SK-N-SH (cell line): ENCODE measurements around the gene CHEK1.

Experiments used
- ELF1 ChIP-seq: IDR thresholded peaks from 2 replicates; pipeline ENCODE4 v1.4.0; 2012
- EP300 ChIP-seq, 2 experiments: IDR thresholded peaks; 2 replicates each; pipeline versions ENCODE4 v1.4.0 to v1.6.1; 2012; ENCODE audit warnings: borderline replicate concordance in 1 of 2, low read depth in 1 of 2, low read length in 1 of 2
- EZH2phosphoT487 ChIP-seq: fragments of 200-600 bp; sonication (generic); IDR thresholded peaks from 2 replicates; pipeline ENCODE4 v1.6.1; 2017; ENCODE audit warnings: low read depth, mixed run types, mild to moderate bottlenecking, antibody characterized with exemption, moderate library complexity, borderline replicate concordance
- FOXJ3 ChIP-seq: sonication (generic); formaldehyde crosslinking; IDR thresholded peaks from 2 replicates; pipeline ENCODE4 v1.5.1; 2020; ENCODE audit warnings: mild to moderate bottlenecking, missing genetic modification reagents
- FOXM1 ChIP-seq: IDR thresholded peaks from 2 replicates; pipeline ENCODE4 v1.4.0; 2012; ENCODE audit warnings: low read depth, mild to moderate bottlenecking
- GABPA ChIP-seq: IDR thresholded peaks from 2 replicates; pipeline ENCODE4 v1.4.0; 2012; ENCODE audit warnings: low read depth, mild to moderate bottlenecking
- IRF3 ChIP-seq: fragments of 150-350 bp; IDR thresholded peaks from 2 replicates; pipeline ENCODE4 v1.6.1; 2016; ENCODE audit warnings: mild to moderate bottlenecking, low read depth, low read length
- JUND ChIP-seq: IDR thresholded peaks from 2 replicates; pipeline ENCODE4 v1.4.0; 2012
- NRF1 ChIP-seq: IDR thresholded peaks from 2 replicates; pipeline ENCODE4 v1.6.1; 2012; ENCODE audit warnings: low read depth, mild to moderate bottlenecking, low read length
- POLR2AphosphoS5 ChIP-seq: IDR thresholded peaks from 2 replicates; pipeline ENCODE4 v1.6.1; 2012; ENCODE audit warnings: low read depth, low read length
- SIN3A ChIP-seq: IDR thresholded peaks from 2 replicates; pipeline ENCODE4 v1.6.1; 2012; ENCODE audit warnings: low read depth, mild to moderate bottlenecking, low read length, moderate library complexity, borderline replicate concordance
- TAF1 ChIP-seq: IDR thresholded peaks from 2 replicates; pipeline ENCODE4 v1.6.1; 2012; ENCODE audit warnings: low read depth, mild to moderate bottlenecking, low read length, moderate library complexity, borderline replicate concordance
- ZBTB33 ChIP-seq: IDR thresholded peaks from 2 replicates; pipeline ENCODE4 v1.4.0; 2012; ENCODE audit warnings: low read depth, borderline replicate concordance
- TF ChIP-seq, protein P1 (sequence below): fragments of 200-600 bp; sonication (generic); IDR thresholded peaks from 2 replicates; pipeline ENCODE4 v1.6.1; 2017; ENCODE audit warnings: antibody characterized with exemption, mild to moderate bottlenecking, moderate library complexity

GRCh38 chr11:125724125-125724524 is 99.2 kb downstream of the CHEK1 start:
- TF ChIP-seq, protein P1, sequence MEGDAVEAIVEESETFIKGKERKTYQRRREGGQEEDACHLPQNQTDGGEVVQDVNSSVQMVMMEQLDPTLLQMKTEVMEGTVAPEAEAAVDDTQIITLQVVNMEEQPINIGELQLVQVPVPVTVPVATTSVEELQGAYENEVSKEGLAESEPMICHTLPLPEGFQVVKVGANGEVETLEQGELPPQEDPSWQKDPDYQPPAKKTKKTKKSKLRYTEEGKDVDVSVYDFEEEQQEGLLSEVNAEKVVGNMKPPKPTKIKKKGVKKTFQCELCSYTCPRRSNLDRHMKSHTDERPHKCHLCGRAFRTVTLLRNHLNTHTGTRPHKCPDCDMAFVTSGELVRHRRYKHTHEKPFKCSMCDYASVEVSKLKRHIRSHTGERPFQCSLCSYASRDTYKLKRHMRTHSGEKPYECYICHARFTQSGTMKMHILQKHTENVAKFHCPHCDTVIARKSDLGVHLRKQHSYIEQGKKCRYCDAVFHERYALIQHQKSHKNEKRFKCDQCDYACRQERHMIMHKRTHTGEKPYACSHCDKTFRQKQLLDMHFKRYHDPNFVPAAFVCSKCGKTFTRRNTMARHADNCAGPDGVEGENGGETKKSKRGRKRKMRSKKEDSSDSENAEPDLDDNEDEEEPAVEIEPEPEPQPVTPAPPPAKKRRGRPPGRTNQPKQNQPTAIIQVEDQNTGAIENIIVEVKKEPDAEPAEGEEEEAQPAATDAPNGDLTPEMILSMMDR, result peak; percentile 52
- TF ChIP-seq POLR2AphosphoS5 (no peak), FOXJ3 (CRISPR knock-in tag) (no peak), JUND (no peak), NRF1 (no peak), EP300 (IDR thresholded peaks at IDR 0.05; ENCODE audit: borderline replicate concordance in 1 of 2, low read depth in 1 of 2, low read length in 1 of 2) (no peak), IRF3 (no peak), FOXM1 (no peak), ZBTB33 (no peak), EZH2phosphoT487 (no peak), GABPA (no peak), ELF1 (no peak), SIN3A (no peak), TAF1 (no peak)
